ENCODE results near the gene TBC1D22A.

The TBC1D22A gene

GRCh38 chr22:47151490-47151889, 389.0 kb downstream of the TBC1D22A start:
- Histone ChIP-seq H3K9ac (ENCODE audit: low read length) (no peak overlapping the region), H3K4me2 (ENCODE audit: low read depth, low read length) (no peak overlapping the region), H3K4me1 (ENCODE audit: low read length) (no peaks in the 10 kb centered on the region), H3F3A (ENCODE audit: insufficient read depth, low read length) (no peaks in the 10 kb centered on the region), H3K4me3 (ENCODE audit: low read length) (no peak overlapping the region), H3K27ac (ENCODE audit: low read length) (no peak overlapping the region), H3K36me3 (replicated peaks; ENCODE audit: insufficient read depth, low read length) (no peaks in the 10 kb centered on the region), H4K20me1 (ENCODE audit: insufficient read depth, low read length) (no peaks in the 10 kb centered on the region), H2AFZ (ENCODE audit: low read length) (no peak overlapping the region), H3K27me3 (replicated peaks; ENCODE audit: insufficient read depth, low read length) (no peaks in the 10 kb centered on the region), H3K9me3 (replicated peaks; ENCODE audit: insufficient read depth, low read length) (no peaks in the 10 kb centered on the region), H3K9me2 (replicated peaks; ENCODE audit: insufficient read depth, low read length) (no peaks in the 10 kb centered on the region), H3K79me2 (ENCODE audit: low read length) (no peaks in the 10 kb centered on the region)
- TF ChIP-seq EZH2phosphoT487 (IDR thresholded peaks at IDR 0.05; ENCODE audit: low read length) (no peak), EZH2 (optimal IDR thresholded peaks at IDR 0.05; ENCODE audit: low read depth, low read length) (no peak), CTCF (IDR thresholded peaks at IDR 0.05; ENCODE audit: low read length) (no peak)
- no peak for DNase-seq

GRCh38 chr22:47152236-47152635, 389.8 kb downstream of the TBC1D22A start:
- Histone ChIP-seq H3K27me3 (replicated peaks; ENCODE audit: insufficient read depth, low read length) (no peaks in the 10 kb centered on the region), H3K27ac (ENCODE audit: low read length) (no peak overlapping the region), H3K4me2 (ENCODE audit: low read depth, low read length) (no peak overlapping the region), H3K9me3 (replicated peaks; ENCODE audit: insufficient read depth, low read length) (no peaks in the 10 kb centered on the region), H4K20me1 (ENCODE audit: insufficient read depth, low read length) (no peaks in the 10 kb centered on the region), H3K79me2 (ENCODE audit: low read length) (no peaks in the 10 kb centered on the region), H3K4me3 (ENCODE audit: low read length) (no peak overlapping the region), H3K9me2 (replicated peaks; ENCODE audit: insufficient read depth, low read length) (no peaks in the 10 kb centered on the region), H3K4me1 (ENCODE audit: low read length) (no peaks in the 10 kb centered on the region), H3F3A (ENCODE audit: insufficient read depth, low read length) (no peaks in the 10 kb centered on the region), H3K36me3 (replicated peaks; ENCODE audit: insufficient read depth, low read length) (no peaks in the 10 kb centered on the region), H2AFZ (ENCODE audit: low read length) (no peak overlapping the region), H3K9ac (ENCODE audit: low read length) (no peak overlapping the region)
- no peak for TF ChIP-seq EZH2 (optimal IDR thresholded peaks at IDR 0.05; ENCODE audit: low read depth, low read length)
- no peak for TF ChIP-seq CTCF (IDR thresholded peaks at IDR 0.05; ENCODE audit: low read length)
- no peak for TF ChIP-seq EZH2phosphoT487 (IDR thresholded peaks at IDR 0.05; ENCODE audit: low read length)
- DNase-seq: no peak

- H3K9ac ChIP-seq (ENCODE audit: low read length): no peak overlapping the region
- H3K9me3 ChIP-seq (replicated peaks; ENCODE audit: insufficient read depth, low read length): no peaks in the 10 kb centered on the region
- H4K20me1 ChIP-seq (ENCODE audit: insufficient read depth, low read length): no peaks in the 10 kb centered on the region
- H3K9me2 ChIP-seq (replicated peaks; ENCODE audit: insufficient read depth, low read length): no peaks in the 10 kb centered on the region
- no peaks in the 10 kb centered on the region for H3K79me2 ChIP-seq (ENCODE audit: low read length)
- no peaks in the 10 kb centered on the region for H3K36me3 ChIP-seq (replicated peaks; ENCODE audit: insufficient read depth, low read length)
- no peak overlapping the region for H2AFZ ChIP-seq (ENCODE audit: low read length)
- no peak overlapping the region for H3K4me3 ChIP-seq (ENCODE audit: low read length)
- no peaks in the 10 kb centered on the region for H3F3A ChIP-seq (ENCODE audit: insufficient read depth, low read length)
- H3K4me1 ChIP-seq (ENCODE audit: low read length): no peaks in the 10 kb centered on the region
- H3K4me2 ChIP-seq (ENCODE audit: low read depth, low read length): no peak overlapping the region
- no peaks in the 10 kb centered on the region for H3K27me3 ChIP-seq (replicated peaks; ENCODE audit: insufficient read depth, low read length)
- no peak for DNase-seq
- no peak for TF ChIP-seq EZH2 (optimal IDR thresholded peaks at IDR 0.05; ENCODE audit: low read depth, low read length)
- TF ChIP-seq CTCF (IDR thresholded peaks at IDR 0.05; ENCODE audit: low read length): no peak
- H3K27ac ChIP-seq (ENCODE audit: low read length): no peak overlapping the region
These were observed 390.5 kb downstream of the TBC1D22A start for GRCh38 chr22:47152938-47153337.
